Stomach smooth muscle (tissue), 2 donors: Measurements from ENCODE around the gene HOTAIR.

Experiments
- H3K27ac ChIP-seq: one replicate; pipeline ENCODE4 v1.7.0; 2013; ENCODE audit warnings: mild to moderate bottlenecking, low read length, inconsistent platforms
- H3K27me3 ChIP-seq, 2 donors: one replicate each; pipeline ENCODE4 v1.7.0; 2013; ENCODE audit warnings: low read length in 2 of 2; ENCODE audit not compliant: insufficient read depth in 2 of 2, control insufficient read depth in 1 of 2
- H3K36me3 ChIP-seq, 2 donors: one replicate each; pipeline ENCODE4 v1.7.0; 2013; ENCODE audit warnings: low read length in 2 of 2; ENCODE audit not compliant: control insufficient read depth in 2 of 2, insufficient read depth in 2 of 2
- H3K4me1 ChIP-seq: one replicate; pipeline ENCODE4 v1.7.0; 2013; ENCODE audit warnings: low read length; ENCODE audit not compliant: control insufficient read depth, insufficient read depth
- H3K4me3 ChIP-seq, 2 donors: one replicate each; pipeline ENCODE4 v1.7.0; 2013; ENCODE audit warnings: low read length in 2 of 2
- H3K9ac ChIP-seq, 2 donors: one replicate each; pipeline ENCODE4 v1.7.0; 2013; ENCODE audit warnings: low read length in 2 of 2, mild to moderate bottlenecking in 1 of 2
- H3K9me3 ChIP-seq, 2 donors: one replicate each; pipeline ENCODE4 v1.7.0; 2013; ENCODE audit warnings: low read length in 2 of 2; ENCODE audit not compliant: control insufficient read depth in 2 of 2
- donor health status: healthy.
- donor health status: Pancreatic carcinoma.

The HOTAIR gene

DNA sequence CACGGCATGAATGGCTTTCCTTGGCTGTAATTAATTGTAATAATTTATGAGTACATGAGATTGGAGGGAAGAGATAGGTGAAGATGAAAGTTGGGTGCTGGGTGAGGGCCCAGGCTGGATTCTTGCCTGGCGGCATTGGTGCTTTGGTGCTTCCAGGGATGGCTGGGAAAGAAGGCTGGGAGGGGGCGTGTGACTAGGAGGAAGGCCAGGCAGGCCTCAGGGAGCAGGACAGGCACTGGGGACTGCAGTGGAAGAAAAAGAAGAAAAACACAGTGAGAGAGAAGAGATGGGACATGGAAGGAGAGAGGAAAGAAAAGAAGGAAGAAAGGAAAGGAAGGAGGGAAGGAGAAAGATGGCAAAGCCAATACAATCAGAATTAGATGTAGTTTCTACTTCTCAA, 28.9 kb upstream of the HOTAIR start:
- Histone ChIP-seq H3K9ac (no peak overlapping the region), H3K27ac (no peak overlapping the region), H3K36me3 (no peaks in the 10 kb centered on the region), H3K4me1 (peaks cover 17% of the 10 kb centered on the region), H3K4me3 (no peak overlapping the region), H3K27me3 (peaks cover 86 to 95% of the 10 kb centered on the region in 2 donors), H3K9me3 (no peaks in the 10 kb centered on the region)

DNA sequence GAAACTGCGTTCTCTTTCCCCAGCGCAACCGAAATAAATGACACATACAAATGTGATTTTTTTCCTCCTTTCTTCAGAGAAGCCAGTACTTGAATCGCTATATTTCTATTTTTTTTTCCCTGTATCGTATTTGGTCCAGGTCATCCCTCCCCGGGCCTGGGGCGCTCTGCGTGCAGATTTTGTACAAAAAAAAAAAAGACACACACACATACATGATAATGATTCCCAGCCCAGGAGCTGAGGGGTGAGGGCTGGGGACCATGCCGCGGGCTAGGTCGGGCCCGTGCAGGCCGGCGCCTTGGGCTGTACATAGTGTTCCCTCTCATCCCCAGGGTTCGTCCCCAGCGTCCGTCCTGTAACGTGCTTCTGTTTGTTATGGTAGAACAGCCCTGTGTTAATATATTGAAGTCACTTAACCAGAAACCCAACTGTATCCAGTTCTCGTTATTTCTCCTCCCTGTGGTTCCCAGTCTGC, 28.2 kb upstream of the HOTAIR start:
- peaks cover 88 to 95% of the 10 kb centered on the region in 2 donors for H3K27me3 ChIP-seq
- no peak overlapping the region for H3K27ac ChIP-seq
- H3K9ac ChIP-seq, result no peak overlapping the region
- H3K4me1 ChIP-seq, result peaks cover 17% of the 10 kb centered on the region
- H3K4me3 ChIP-seq, result no peak overlapping the region
- H3K36me3 ChIP-seq, result no peaks in the 10 kb centered on the region
- H3K9me3 ChIP-seq, result no peaks in the 10 kb centered on the region

DNA sequence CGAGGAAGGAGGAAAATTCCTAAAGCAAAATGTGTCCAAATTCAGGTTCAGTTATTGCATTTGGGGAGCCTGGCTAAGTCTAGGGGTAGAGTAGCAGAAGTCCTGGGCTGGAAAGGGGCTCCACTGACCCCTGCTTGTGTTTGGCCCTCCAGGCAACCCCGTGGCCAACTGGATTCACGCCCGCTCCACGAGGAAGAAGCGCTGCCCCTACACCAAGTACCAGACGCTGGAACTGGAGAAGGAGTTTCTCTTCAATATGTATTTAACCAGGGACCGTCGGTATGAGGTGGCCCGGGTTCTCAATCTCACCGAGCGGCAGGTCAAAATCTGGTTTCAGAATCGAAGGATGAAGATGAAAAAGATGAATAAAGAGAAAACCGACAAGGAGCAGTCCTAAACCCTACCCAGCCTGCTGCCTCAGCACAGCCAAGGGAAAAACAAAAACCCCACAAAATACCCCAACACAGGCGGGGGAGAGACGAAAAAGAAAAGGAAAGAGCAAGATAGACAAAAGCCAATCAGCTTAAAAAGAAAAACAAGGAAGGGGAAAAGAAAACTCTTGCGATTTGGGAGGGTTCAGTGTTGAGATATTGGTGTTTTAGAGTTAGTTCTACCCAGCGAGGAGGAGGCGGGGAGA, 27.6 kb upstream of the HOTAIR start:
- no peak overlapping the region for H3K9ac ChIP-seq
- H3K27me3 ChIP-seq, result peaks cover 88 to 95% of the 10 kb centered on the region in 2 donors
- H3K27ac ChIP-seq, result no peak overlapping the region
- H3K36me3 ChIP-seq, result no peaks in the 10 kb centered on the region
- H3K9me3 ChIP-seq, result no peaks in the 10 kb centered on the region
- H3K4me1 ChIP-seq, result peaks cover 17% of the 10 kb centered on the region
- H3K4me3 ChIP-seq, result no peak overlapping the region

DNA sequence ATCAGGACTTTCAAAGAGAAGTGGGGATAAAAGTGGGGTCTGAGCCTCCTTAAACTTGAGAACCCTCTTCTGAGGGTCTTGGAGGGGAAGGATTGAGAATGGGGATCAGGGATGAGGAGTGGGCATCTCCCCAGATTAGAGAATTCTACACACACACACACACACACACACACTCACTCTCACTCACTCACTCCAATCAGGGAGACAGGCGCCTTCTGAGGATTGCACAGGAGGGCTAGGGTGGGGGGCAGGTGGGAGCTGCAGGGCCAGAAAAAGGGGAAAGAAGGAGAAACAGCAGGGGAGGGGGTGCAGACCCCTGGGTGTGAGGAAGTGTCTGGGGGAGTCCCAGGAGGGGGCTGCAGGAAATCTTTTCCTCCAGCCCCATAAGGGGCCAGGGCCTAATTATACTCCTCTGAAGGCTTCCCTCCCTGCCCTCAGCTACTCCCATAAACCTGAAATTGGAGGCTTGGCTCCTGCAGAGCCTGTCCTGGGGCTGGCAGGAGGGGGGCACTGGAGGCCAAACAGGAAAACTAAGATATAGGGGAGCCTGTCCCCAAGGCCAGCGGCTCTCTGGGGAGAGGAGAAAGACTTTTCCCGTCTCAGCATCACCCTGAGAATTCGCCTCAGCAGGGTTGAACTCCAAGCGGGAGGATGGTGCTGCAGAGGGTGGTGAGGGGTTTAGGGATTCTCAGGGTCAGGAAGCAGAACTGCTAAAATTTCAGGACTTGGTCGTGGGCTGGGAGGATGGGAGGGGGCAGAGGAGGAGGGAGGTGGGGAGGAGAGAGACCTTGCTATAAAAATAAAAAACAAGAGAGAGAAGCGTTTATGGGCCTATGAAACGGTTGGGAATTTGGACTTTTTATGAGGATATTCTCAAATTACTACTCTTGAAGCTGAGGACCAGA, 26.8 kb upstream of the HOTAIR start:
- Histone ChIP-seq H3K4me3 (no peak overlapping the region), H3K27ac (no peak overlapping the region), H3K36me3 (no peaks in the 10 kb centered on the region), H3K27me3 (peaks cover 87 to 95% of the 10 kb centered on the region in 2 donors), H3K4me1 (peaks cover 17% of the 10 kb centered on the region), H3K9me3 (no peaks in the 10 kb centered on the region), H3K9ac (no peak overlapping the region)

DNA sequence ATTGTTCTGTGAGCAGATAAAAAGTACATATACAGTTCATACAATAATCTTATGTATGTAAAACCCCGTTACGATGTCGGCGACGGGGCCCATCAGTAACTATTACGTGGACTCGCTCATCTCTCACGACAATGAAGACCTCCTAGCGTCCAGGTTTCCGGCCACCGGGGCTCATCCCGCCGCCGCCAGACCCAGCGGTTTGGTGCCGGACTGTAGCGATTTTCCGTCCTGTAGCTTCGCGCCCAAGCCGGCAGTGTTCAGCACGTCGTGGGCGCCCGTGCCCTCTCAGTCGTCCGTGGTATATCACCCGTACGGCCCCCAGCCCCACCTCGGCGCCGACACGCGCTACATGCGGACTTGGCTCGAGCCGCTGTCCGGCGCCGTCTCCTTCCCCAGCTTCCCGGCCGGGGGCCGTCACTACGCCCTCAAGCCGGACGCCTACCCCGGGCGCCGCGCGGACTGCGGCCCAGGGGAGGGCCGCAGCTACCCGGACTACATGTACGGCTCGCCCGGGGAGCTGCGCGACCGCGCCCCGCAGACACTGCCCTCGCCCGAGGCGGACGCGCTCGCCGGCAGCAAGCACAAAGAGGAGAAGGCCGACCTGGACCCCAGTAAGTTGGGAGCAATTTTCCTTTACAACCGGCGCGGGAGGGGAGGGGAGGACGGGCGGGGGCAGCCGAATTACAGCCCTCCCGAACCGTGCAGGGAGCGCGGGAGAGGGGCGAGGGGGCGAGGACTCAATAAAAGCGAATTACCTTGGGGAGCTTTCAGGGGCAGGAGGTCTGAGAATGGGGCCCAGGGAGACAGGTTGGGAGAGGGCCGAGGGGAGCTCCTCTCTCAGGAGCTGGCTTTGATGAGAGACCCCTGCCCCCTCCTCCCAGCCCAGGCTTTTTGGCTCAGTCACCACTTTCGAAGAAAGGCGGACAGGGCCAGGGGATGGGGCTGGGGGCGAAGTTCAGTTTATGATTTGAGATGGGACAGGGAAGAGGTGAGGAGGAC, 25.7 kb upstream of the HOTAIR start, which contains the start of gene HOXC9:
TSS of gene HOXC9 (plus strand) at position 46 of the 999 bp plus-strand sequence. CDS start at position 74, 28 bp downstream.
- H3K27ac ChIP-seq, result no peak within 1 kb of the TSS
- peaks cover 86 to 95% of the 10 kb centered on the region in 2 donors for H3K27me3 ChIP-seq
- peaks cover 19% of the 10 kb centered on the region for H3K4me1 ChIP-seq
- no peak within 1 kb of the TSS for H3K9ac ChIP-seq
- H3K36me3 ChIP-seq, result no peaks in the 10 kb centered on the region
- no peaks in the 10 kb centered on the region for H3K9me3 ChIP-seq
- peak within 1 kb of the TSS in 1 of 2 donors; percentile 54 for H3K4me3 ChIP-seq

DNA sequence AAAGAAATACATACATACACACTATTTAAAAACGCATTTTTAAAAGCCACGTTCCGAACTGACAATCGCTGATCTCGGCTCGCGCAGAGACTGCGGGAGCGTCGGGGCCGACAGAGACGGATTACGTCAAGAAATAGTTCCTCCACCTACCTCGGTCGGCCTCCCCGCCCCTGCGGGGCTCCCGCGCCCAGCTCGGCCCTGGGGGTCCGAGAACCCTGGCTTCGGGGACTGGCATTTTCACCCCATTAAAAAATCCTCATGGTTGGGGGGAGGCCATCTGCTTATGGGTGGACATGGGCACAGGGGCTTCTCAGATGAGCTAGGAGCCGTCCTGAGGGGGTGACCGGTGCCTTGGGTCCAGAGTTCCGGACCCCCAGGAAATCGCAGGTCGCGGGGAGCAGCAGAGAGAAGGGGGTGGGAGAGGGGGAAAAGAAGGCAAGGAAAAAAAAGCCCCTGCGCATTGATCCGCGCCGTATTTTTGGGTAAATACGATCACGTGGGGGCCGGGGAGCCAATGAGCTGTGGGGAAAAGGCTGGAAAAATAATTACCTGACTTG, 24.9 kb upstream of the HOTAIR start:
- Histone ChIP-seq H3K9me3 (no peaks in the 10 kb centered on the region), H3K27me3 (peaks cover 86 to 95% of the 10 kb centered on the region in 2 donors), H3K9ac (no peak overlapping the region), H3K36me3 (no peaks in the 10 kb centered on the region), H3K4me1 (peaks cover 25% of the 10 kb centered on the region), H3K27ac (no peak overlapping the region), H3K4me3 (peak overlapping the region in 1 of 2 donors; percentile 8)

DNA sequence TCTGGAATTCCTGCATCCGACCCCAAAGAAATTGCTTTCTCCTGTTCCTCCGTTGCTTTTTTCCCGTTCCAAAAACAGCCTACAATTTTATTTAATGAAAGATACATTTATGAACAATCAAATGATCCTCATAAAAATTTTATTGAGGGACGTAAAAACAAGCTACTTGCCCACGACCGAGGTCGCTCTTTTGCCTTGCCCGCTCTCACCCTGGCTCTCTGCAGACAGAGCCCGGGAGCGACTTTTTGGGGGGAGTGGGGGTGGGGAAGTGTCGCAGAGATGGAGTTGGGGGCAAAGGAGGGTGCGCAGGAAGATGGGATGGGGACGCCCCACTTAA, 24.1 kb upstream of the HOTAIR start:
- Histone ChIP-seq H3K4me1 (peaks cover 31% of the 10 kb centered on the region), H3K9me3 (no peaks in the 10 kb centered on the region), H3K36me3 (no peaks in the 10 kb centered on the region), H3K4me3 (no peak overlapping the region), H3K27ac (no peak overlapping the region), H3K27me3 (peaks cover 86 to 95% of the 10 kb centered on the region in 2 donors), H3K9ac (no peak overlapping the region)

DNA sequence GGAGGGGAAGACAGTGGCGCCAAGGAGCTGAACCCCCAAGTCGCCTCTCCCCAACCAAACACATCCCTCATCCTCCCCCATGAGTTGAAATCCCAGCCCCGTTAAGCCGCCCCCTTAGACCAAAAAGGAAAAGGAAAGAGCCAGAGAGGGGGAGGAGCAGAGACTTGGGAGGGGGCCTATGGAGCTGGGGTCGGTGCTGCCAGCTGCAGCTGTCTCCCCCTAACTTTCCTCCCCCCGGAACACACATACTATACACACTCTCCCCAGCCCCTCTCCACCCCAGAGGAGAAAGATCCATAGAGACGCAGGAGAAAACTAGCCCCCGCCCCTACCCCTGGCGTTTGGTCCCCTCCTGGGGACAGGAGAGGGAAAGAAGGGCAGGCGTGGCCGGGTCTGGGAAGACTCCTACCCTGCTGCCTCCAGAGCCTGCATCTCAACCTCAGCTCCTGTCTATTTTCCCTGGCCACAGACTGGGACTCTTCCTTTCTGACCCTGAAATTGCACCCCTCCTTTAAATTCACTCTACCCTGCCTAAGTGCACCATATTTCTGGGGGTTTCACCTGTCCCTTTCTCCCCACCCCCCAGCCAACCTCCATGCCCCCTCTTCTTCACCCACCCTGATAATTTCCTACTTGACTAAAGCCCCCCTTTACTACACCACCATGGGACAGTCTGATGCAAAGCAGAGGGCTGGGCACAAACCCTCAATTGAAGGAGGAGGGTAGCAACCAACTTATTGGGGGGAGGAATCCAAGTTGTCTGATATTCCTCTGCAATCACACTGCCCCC, 23.6 kb upstream of the HOTAIR start:
- Histone ChIP-seq H3K27me3 (peaks cover 87 to 97% of the 10 kb centered on the region in 2 donors), H3K27ac (no peak overlapping the region), H3K36me3 (no peaks in the 10 kb centered on the region), H3K9me3 (peaks cover 0 to 3% of the 10 kb centered on the region in 2 donors), H3K4me1 (peaks cover 32% of the 10 kb centered on the region), H3K9ac (no peak overlapping the region), H3K4me3 (no peak overlapping the region)

DNA sequence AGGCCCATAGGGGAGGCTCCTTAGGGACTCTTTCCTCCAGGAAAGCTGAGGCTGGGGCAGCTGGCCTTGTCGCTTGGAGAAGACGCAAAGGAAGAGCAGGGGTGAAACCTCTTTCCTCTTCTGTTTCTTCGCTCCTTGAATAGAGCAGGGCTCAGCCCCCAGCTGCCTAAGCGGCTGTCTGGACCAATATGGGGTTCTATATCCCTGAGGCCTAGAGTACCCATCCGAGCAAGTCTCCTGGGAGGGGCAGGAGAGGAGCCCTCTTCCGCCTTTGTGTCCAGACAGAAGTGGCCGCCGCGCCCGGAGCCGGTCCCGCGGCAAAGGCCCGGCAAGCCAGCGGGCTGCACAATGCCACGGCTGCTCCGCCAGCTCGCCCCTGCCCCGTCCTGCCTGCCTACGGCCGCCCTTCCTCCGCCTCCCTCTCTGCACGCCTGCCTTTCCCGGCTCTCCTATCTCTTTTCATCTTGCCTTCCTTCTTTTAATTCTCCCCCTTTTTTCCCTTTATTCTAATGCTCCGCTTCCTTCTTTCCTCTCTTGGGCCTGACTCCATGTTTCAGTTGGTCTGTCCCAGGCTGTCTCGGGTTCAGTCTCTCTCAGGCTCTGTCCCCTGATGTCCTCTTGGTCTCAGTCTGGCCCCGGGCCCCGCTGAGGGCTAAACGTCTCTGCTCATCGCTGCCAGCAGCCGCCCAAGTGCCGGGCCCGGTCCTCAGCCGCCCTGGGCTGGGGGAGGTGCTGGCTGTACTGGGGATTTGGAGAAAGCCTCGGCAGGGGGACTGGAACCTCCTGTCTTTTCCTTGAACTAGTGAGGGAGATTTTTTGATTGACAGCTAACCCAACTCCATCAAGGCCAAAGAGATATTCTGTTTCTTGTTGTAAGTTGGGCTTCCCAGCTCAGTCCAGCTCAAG, 22.7 kb upstream of the HOTAIR start:
- peaks cover 0 to 4% of the 10 kb centered on the region in 2 donors for H3K9me3 ChIP-seq
- H3K27ac ChIP-seq, result no peak overlapping the region
- peaks cover 32% of the 10 kb centered on the region for H3K4me1 ChIP-seq
- no peak overlapping the region for H3K4me3 ChIP-seq
- peaks cover 87 to 99% of the 10 kb centered on the region in 2 donors for H3K27me3 ChIP-seq
- H3K9ac ChIP-seq, result no peak overlapping the region
- no peaks in the 10 kb centered on the region for H3K36me3 ChIP-seq
